Gastroesophageal sphincter (tissue), 3 donors: ENCODE measurements around the gene PPIF.

ENCODE experiments used
- CTCF ChIP-seq, 4 experiments: fragments of 200-600 bp in 2 of 4; fragments of 450-650 bp in 2 of 4; sonication (generic) in 1 of 4; IDR thresholded peaks; one replicate each; pipeline ENCODE4 v1.5.1; 2017 to 2019; ENCODE audit warnings: antibody characterized with exemption in 4 of 4, mild to moderate bottlenecking in 2 of 4, moderate library complexity in 2 of 4
- EP300 ChIP-seq: sonication (generic); formaldehyde crosslinking; IDR thresholded peaks from one replicate; pipeline ENCODE4 v1.6.1; 2017; ENCODE audit warnings: antibody characterized with exemption, mild to moderate bottlenecking
- POLR2A ChIP-seq, 2 donors: fragments of 450-650 bp; IDR thresholded peaks; one replicate each; pipeline ENCODE4 v1.6.1; 2017; ENCODE audit warnings: antibody characterized with exemption in 2 of 2, mild to moderate bottlenecking in 2 of 2, moderate library complexity in 1 of 2
- POLR2AphosphoS5 ChIP-seq: sonication (generic); formaldehyde crosslinking; IDR thresholded peaks from one replicate; pipeline ENCODE4 v1.6.1; 2017; ENCODE audit warnings: antibody characterized with exemption

- TF ChIP-seq CTCF (IDR thresholded peaks at IDR 0.05) (no peak), POLR2A (IDR thresholded peaks at IDR 0.05) (no peak), POLR2AphosphoS5 (peak; percentile 47), EP300 (no peak)
Observed at GRCh38 chr10:79299397-79300241, 47.6 kb upstream of the PPIF start.
